Neural cell (in vitro differentiated cells): ENCODE measurements around the gene FGGY. TPM values are rescaled to one million over a fixed set of nuclear protein-coding genes. Genes with fewer than 3 reads are reported as not detected.

ENCODE experiments used
- H2AFZ ChIP-seq: fragments of 200-600, 300-800 bp; sonication (generic), shearing (Covaris generic); 2 replicates; pipeline ENCODE4 v1.6.0; 2014; ENCODE audit warnings: low read depth, mild to moderate bottlenecking, antibody characterized with exemption, low read length, moderate library complexity
- H3F3A ChIP-seq: fragments of 200-600 bp; shearing (Covaris generic); 2 replicates; pipeline ENCODE4 v1.6.1; 2016; ENCODE audit warnings: mild to moderate bottlenecking, moderate library complexity, mixed read lengths, antibody characterized with exemption, low read length; ENCODE audit not compliant: insufficient read depth, poor library complexity, severe bottlenecking
- H3K27ac ChIP-seq: fragments of 200-600, 300-800 bp; sonication (generic), shearing (Covaris generic); 2 replicates; pipeline ENCODE4 v1.5.1; 2014; ENCODE audit warnings: mild to moderate bottlenecking, low read length, moderate library complexity
- H3K27me3 ChIP-seq: fragments of 300-800, 200-600 bp; sonication (generic), shearing (Covaris generic); 2 replicates; pipeline ENCODE4 v1.6.0; 2014; ENCODE audit warnings: mild to moderate bottlenecking, low read depth, low read length, moderate library complexity; ENCODE audit not compliant: insufficient read depth
- H3K36me3 ChIP-seq: fragments of 300-800, 200-600 bp; sonication (generic), shearing (Covaris generic); 2 replicates; pipeline ENCODE4 v1.5.1; 2014; ENCODE audit warnings: mild to moderate bottlenecking, antibody characterized with exemption, low read length, moderate library complexity; ENCODE audit not compliant: insufficient read depth
- H3K4me2 ChIP-seq: fragments of 300-800, 200-600 bp; sonication (generic), shearing (Covaris generic); 2 replicates; pipeline ENCODE4 v1.6.0; 2014; ENCODE audit warnings: mild to moderate bottlenecking, low read length
- H3K4me3 ChIP-seq: fragments of 300-800, 200-600 bp; sonication (generic), shearing (Covaris generic); 2 replicates; pipeline ENCODE4 v1.5.1; 2014; ENCODE audit warnings: mild to moderate bottlenecking, low read length, moderate library complexity
- H3K79me2 ChIP-seq: fragments of 200-600 bp; shearing (Covaris generic); replicated peaks from 2 replicates; pipeline ENCODE4 v1.6.0; 2014; ENCODE audit warnings: mild to moderate bottlenecking, low read length, moderate library complexity; ENCODE audit not compliant: insufficient read depth
- H3K9ac ChIP-seq: fragments of 300-800, 200-600 bp; sonication (generic), shearing (Covaris generic); 2 replicates; pipeline ENCODE4 v1.6.1; 2016; ENCODE audit warnings: mild to moderate bottlenecking, low read length, mixed read lengths
- H3K9me2 ChIP-seq: fragments of 200-600 bp; shearing (Covaris generic); 2 replicates; pipeline ENCODE4 v1.6.1; 2016; ENCODE audit warnings: mild to moderate bottlenecking, low read length, mixed read lengths; ENCODE audit not compliant: insufficient read depth
- H3K9me3 ChIP-seq: fragments of 200-600, 300-800 bp; sonication (generic), shearing (Covaris generic); 2 replicates; pipeline ENCODE4 v1.6.1; 2016; ENCODE audit warnings: mild to moderate bottlenecking, mixed run types, low read length, moderate library complexity, mixed read lengths
- H4K20me1 ChIP-seq: fragments of 200-600 bp; shearing (Covaris generic); 2 replicates; pipeline ENCODE4 v1.6.1; 2016; ENCODE audit warnings: mild to moderate bottlenecking, mixed run types; ENCODE audit not compliant: insufficient read depth
- CTCF ChIP-seq: fragments of 450-650 bp; IDR thresholded peaks from 2 replicates; pipeline ENCODE4 v1.5.1; 2014; ENCODE audit warnings: antibody characterized with exemption, mild to moderate bottlenecking, moderate library complexity; ENCODE audit not compliant: poor library complexity, severe bottlenecking
- EP300 ChIP-seq: fragments of 450-650 bp; conservative IDR thresholded peaks from 2 replicates; pipeline ENCODE4 v1.6.1; 2014; ENCODE audit warnings: antibody characterized with exemption, mild to moderate bottlenecking, moderate library complexity; ENCODE audit not compliant: poor library complexity, severe bottlenecking
- EZH2 ChIP-seq: fragments of 200-600, 300-800 bp; shearing (Covaris generic), sonication (generic); IDR thresholded peaks from 2 replicates; pipeline ENCODE4 v1.6.1; 2014; ENCODE audit warnings: antibody characterized with exemption, low read length, borderline replicate concordance, mild to moderate bottlenecking; ENCODE audit not compliant: insufficient read depth, poor library complexity, severe bottlenecking
- MXI1 ChIP-seq: fragments of 450-650 bp; conservative IDR thresholded peaks from 2 replicates; pipeline ENCODE4 v1.6.1; 2014; ENCODE audit warnings: antibody characterized with exemption, mild to moderate bottlenecking; ENCODE audit not compliant: poor library complexity, severe bottlenecking
- POLR2AphosphoS5 ChIP-seq: IDR thresholded peaks from 2 replicates; pipeline ENCODE4 v1.6.1; 2012
- RAD21 ChIP-seq: fragments of 450-650 bp; conservative IDR thresholded peaks from 2 replicates; pipeline ENCODE4 v1.6.1; 2014; ENCODE audit warnings: antibody characterized with exemption, mild to moderate bottlenecking, moderate library complexity
- REST ChIP-seq: IDR thresholded peaks from 2 replicates; pipeline ENCODE4 v1.6.1; 2012; ENCODE audit warnings: borderline replicate concordance
- SMC3 ChIP-seq: fragments of 450-650 bp; conservative IDR thresholded peaks from 2 replicates; pipeline ENCODE4 v1.6.1; 2014; ENCODE audit warnings: antibody characterized with exemption, mild to moderate bottlenecking, moderate library complexity; ENCODE audit not compliant: poor library complexity
- TAF1 ChIP-seq: IDR thresholded peaks from 2 replicates; pipeline ENCODE4 v1.6.1; 2012; ENCODE audit warnings: low read depth
- polyA plus RNA-seq: library from polyadenylated mRNA; depleted of rRNA; stranded (reverse); fragments of >200 nt; gene quantifications from 2 replicates; pipeline ENCODE4 v1.2.3, GENCODE V29; 2014

The FGGY gene
- polyA plus RNA-seq, 1 donor from 2014 or later: 7.4 TPM

GRCh38 chr1:59704716-59705115, 407.8 kb downstream of the FGGY start:
- H3K9me2 ChIP-seq: no peaks in the 10 kb centered on the region

DNA sequence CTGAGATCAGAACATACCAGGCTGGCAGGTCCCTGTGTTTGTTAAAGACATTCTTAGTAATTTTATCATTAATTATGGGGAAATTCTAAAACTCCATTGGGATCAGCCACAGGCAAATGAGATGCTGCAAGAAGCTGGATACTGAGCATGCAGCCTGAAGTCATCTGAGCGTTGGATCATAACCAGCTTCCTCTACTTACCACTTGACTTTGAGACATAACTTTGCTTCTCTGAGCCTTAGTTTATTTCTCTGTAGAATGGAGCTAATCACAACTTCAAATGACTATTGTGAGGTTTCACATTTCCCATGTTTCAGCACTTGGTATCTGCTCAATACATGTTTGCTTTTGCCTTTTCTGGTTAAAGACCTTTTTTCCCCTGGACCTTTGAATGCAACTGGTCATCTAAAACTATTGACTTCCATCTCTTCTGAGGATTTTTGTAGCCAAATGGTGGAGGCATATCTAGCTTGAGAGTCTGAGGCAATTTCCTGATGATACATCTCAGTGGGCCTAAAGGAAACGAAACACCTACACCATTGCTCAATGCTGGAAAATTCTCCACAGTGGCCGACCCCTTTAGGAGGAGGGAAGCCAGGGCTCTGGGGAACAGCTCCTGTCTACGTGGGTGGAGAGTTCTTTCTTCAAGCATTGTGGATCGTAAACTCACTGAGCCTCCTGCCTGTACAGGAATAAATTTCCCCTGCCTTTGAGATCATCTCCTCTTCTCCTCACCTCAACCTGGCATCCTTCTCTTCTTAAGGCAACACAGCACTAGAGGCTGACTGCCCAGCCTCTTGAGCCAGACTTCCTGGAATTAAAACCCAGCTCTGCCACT, 408.8 kb downstream of the FGGY start:
- Histone ChIP-seq H3K9ac (no peak overlapping the region), H3K4me2 (no peak overlapping the region)
- no peak for TF ChIP-seq SMC3
- TF ChIP-seq POLR2AphosphoS5: no peak
- TF ChIP-seq MXI1: no peak
- no peak for TF ChIP-seq EZH2
- TF ChIP-seq RAD21: no peak
- TF ChIP-seq TAF1: no peak
- no peak for TF ChIP-seq CTCF

More at GRCh38 chr1:59704716-59705115, 407.8 kb downstream of the FGGY start:
- Histone ChIP-seq H3K27ac (no peak overlapping the region), H3K4me3 (no peak overlapping the region), H3F3A (no peaks in the 10 kb centered on the region), H3K27me3 (no peaks in the 10 kb centered on the region), H3K9me3 (no peaks in the 10 kb centered on the region), H3K36me3 (no peaks in the 10 kb centered on the region), H2AFZ (no peak overlapping the region), H3K9ac (no peak overlapping the region), H3K4me2 (no peak overlapping the region), H3K79me2 (no peaks in the 10 kb centered on the region), H4K20me1 (no peaks in the 10 kb centered on the region)
- TF ChIP-seq MXI1: no peak
- TF ChIP-seq POLR2AphosphoS5: no peak
- TF ChIP-seq EP300: no peak
- TF ChIP-seq CTCF: no peak
- TF ChIP-seq SMC3: no peak
- TF ChIP-seq TAF1: no peak
- TF ChIP-seq RAD21: no peak
- no peak for TF ChIP-seq REST

More for the DNA sequence above, 408.8 kb downstream of the FGGY start:
- Histone ChIP-seq H3K79me2 (no peaks in the 10 kb centered on the region), H3F3A (no peaks in the 10 kb centered on the region), H3K9me2 (no peaks in the 10 kb centered on the region), H4K20me1 (no peaks in the 10 kb centered on the region), H3K4me3 (no peak overlapping the region), H2AFZ (no peak overlapping the region), H3K9me3 (no peaks in the 10 kb centered on the region), H3K27me3 (no peaks in the 10 kb centered on the region), H3K27ac (no peak overlapping the region), H3K36me3 (no peaks in the 10 kb centered on the region)
